Nephron progenitor cell (in vitro differentiated cells): ENCODE data around the gene KIAA1217.

Source experiments
- DNase-seq: peaks from one replicate; pipeline ENCODE4 v3.0.0; 2021
- H3K27ac Mint-ChIP-seq: 2 replicates; pipeline ENCODE4 v1.8.0; 2021; ENCODE audit warnings: mild to moderate bottlenecking, moderate library complexity, mixed read lengths
- H3K27me3 Mint-ChIP-seq: 2 replicates; pipeline ENCODE4 v1.8.0; 2021; ENCODE audit warnings: mild to moderate bottlenecking, low read depth, mixed read lengths; ENCODE audit not compliant: poor library complexity
- H3K36me3 Mint-ChIP-seq: 2 replicates; pipeline ENCODE4 v1.8.0; 2021; ENCODE audit warnings: low read depth, mixed read lengths
- H3K4me1 Mint-ChIP-seq: 2 replicates; pipeline ENCODE4 v1.8.0; 2021; ENCODE audit warnings: mixed read lengths
- H3K4me3 Mint-ChIP-seq: 2 replicates; pipeline ENCODE4 v1.8.0; 2021; ENCODE audit warnings: mild to moderate bottlenecking, moderate library complexity, mixed read lengths
- H3K9me3 Mint-ChIP-seq: 2 replicates; pipeline ENCODE4 v1.8.0; 2021; ENCODE audit warnings: mild to moderate bottlenecking, moderate library complexity, mixed read lengths
- CTCF ChIP-seq: fragments of 200-600 bp; sonication (generic); IDR thresholded peaks from 2 replicates; pipeline ENCODE4 v1.5.0; 2021; ENCODE audit warnings: antibody characterized with exemption

Gene KIAA1217

GRCh38 chr10:24524314-24524713, 315.4 kb downstream of the KIAA1217 start:
- Mint-ChIP-seq H3K27ac (no peak overlapping the region), H3K4me1 (peaks cover 10% of the 10 kb centered on the region), H3K36me3 (peaks cover 64% of the 10 kb centered on the region), H3K4me3 (no peak overlapping the region), H3K9me3 (peaks cover 3% of the 10 kb centered on the region), H3K27me3 (peaks cover 8% of the 10 kb centered on the region)
- no peak for TF ChIP-seq CTCF
- DNase-seq = no peak

- Mint-ChIP-seq H3K9me3 (peaks cover 3% of the 10 kb centered on the region), H3K27me3 (peaks cover 4% of the 10 kb centered on the region), H3K27ac (no peak overlapping the region), H3K36me3 (peaks cover 78% of the 10 kb centered on the region), H3K4me3 (no peak overlapping the region), H3K4me1 (no peaks in the 10 kb centered on the region)
- no peak for DNase-seq
- TF ChIP-seq CTCF = no peak
These were observed 317.2 kb downstream of the KIAA1217 start for GRCh38 chr10:24526085-24526649.

- no peaks in the 10 kb centered on the region for H3K9me3 Mint-ChIP-seq
- peaks cover 4% of the 10 kb centered on the region for H3K27me3 Mint-ChIP-seq
- no peak for DNase-seq
- H3K4me1 Mint-ChIP-seq = no peaks in the 10 kb centered on the region
- no peak for TF ChIP-seq CTCF
- H3K4me3 Mint-ChIP-seq = no peak overlapping the region
- no peak overlapping the region for H3K27ac Mint-ChIP-seq
- H3K36me3 Mint-ChIP-seq = peaks cover 88% of the 10 kb centered on the region
These were observed 320.0 kb downstream of the KIAA1217 start for GRCh38 chr10:24528946-24529345.

- H3K36me3 Mint-ChIP-seq = peaks cover 84% of the 10 kb centered on the region
- no peaks in the 10 kb centered on the region for H3K27me3 Mint-ChIP-seq
- no peaks in the 10 kb centered on the region for H3K4me1 Mint-ChIP-seq
- no peak for DNase-seq
- H3K9me3 Mint-ChIP-seq = no peaks in the 10 kb centered on the region
- no peak overlapping the region for H3K27ac Mint-ChIP-seq
- no peak overlapping the region for H3K4me3 Mint-ChIP-seq
- TF ChIP-seq CTCF = no peak
These were observed 322.5 kb downstream of the KIAA1217 start for GRCh38 chr10:24531439-24531838.

GRCh38 chr10:24533981-24534380, 325.0 kb downstream of the KIAA1217 start:
- H3K4me1 Mint-ChIP-seq = no peaks in the 10 kb centered on the region
- peaks cover 85% of the 10 kb centered on the region for H3K36me3 Mint-ChIP-seq
- no peaks in the 10 kb centered on the region for H3K27me3 Mint-ChIP-seq
- no peaks in the 10 kb centered on the region for H3K9me3 Mint-ChIP-seq
- no peak for TF ChIP-seq CTCF
- no peak for DNase-seq
- no peak overlapping the region for H3K4me3 Mint-ChIP-seq
- H3K27ac Mint-ChIP-seq = no peak overlapping the region

GRCh38 chr10:24536636-24537035, 327.7 kb downstream of the KIAA1217 start:
- no peak for DNase-seq
- Mint-ChIP-seq H3K27ac (no peak overlapping the region), H3K4me3 (no peak overlapping the region), H3K27me3 (no peaks in the 10 kb centered on the region), H3K4me1 (no peaks in the 10 kb centered on the region), H3K9me3 (no peaks in the 10 kb centered on the region), H3K36me3 (peaks cover 86% of the 10 kb centered on the region)
- TF ChIP-seq CTCF = no peak
